ENCODE measurements around the gene ADCK2.
"Not testable (repeated sequence)": the region's sequence is repeated elsewhere in the genome, so short reads cannot be mapped to it uniquely, and the experiment has no call there.

ADCK2 gene

DNA sequence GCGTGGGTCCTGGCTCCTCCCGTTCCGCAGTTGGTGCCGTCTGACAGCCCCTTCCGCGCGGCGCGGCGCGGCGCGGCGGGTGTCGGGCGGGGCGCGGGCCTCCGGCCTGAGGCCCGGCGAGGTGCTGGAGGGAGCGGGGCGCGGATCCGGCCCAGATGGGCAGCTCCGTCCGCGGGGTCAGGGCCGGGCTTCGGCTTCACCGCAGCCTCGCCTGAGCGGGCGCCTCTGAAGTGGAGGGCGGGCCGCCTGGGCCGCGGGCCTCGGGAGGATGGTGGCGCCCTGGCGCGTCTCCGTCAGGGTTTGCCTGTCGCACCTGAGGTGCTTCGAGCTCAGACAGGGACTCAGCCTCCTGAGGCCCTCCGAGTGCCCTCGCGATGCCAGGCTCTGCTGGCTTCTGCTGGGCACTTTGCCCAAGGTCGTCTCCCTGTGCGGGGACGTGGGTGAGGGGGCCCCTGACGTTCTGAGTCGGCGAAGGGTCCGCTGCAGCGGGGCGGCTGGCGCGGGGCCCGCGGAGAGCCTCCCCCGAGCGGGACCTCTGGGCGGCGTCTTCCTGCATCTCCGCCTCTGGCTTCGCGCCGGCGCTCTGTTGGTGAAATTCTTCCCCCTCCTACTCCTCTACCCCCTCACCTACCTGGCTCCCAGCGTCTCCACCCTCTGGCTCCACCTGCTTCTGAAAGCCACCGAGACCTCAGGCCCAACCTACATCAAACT lies 473 bp downstream of the ADCK2 start:
- DNase-seq (ENCODE audit: low read depth) = no peak

DNA sequence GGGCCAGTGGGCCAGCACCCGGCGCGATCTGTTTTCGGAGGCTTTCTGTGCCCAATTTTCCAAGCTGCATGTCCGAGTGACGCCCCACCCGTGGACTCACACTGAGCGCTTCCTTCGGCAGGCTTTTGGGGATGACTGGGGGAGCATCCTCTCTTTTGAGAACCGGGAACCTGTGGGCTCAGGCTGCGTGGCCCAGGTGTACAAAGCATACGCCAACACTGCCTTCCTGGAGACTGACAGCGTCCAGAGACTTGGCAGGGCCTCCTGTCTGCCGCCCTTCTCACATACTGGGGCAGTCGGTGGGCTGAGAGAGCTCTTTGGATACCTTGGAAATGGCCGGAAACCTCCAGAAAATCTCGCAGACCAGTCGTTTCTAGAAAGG lies 1.0 kb downstream of the ADCK2 start:
- DNase-seq (ENCODE audit: low read depth) = no peak

GRCh38 chr7:140674356-140674800 lies 1.6 kb downstream of the ADCK2 start:
- DNase-seq (ENCODE audit: low read depth) = no peak

- no peak for DNase-seq (ENCODE audit: low read depth)
These were observed 2.4 kb downstream of the ADCK2 start for GRCh38 chr7:140674899-140675701.

GRCh38 chr7:140675726-140676125 lies 3.0 kb downstream of the ADCK2 start:
- no peak for DNase-seq (ENCODE audit: low read depth)

DNA sequence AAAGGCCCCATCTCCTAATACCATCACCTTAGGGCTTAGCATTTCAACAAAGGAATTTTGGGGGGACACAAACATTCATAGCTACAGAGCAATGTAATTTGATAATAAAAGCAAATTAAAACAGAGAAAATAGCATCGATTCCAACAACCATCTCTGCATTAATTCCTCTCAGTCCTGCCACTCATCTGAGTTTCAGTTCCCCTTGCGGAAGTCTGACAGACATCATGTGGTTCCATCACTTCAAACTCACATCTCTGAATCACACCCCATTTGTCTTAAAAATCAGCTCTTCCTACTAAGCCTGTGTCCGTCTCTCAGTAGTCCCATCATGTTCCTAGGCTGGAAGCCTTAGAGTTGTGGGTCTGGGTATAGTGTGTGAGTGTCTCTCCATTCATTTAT lies 3.6 kb downstream of the ADCK2 start:
- DNase-seq (ENCODE audit: low read depth) = no peak

DNA sequence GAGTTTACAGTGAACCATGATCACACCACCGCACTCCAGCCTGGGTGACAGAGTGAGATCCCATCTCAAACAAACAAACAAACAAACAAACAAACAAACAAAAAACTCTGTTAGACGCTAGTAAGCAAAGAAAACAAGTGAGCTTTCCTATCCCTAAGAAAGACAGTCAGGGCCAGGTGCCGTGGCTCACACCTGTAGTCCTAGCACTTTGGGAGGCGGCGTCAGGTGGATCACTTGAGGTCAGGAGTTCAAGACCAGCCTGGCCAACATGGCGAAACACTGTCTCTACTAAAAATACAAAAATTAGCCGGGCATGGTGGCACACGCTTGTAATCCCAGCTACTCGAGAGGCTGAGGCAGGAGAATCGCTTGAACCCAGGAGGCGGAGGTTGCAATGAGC lies 4.2 kb downstream of the ADCK2 start:
- not testable (repeated sequence) for DNase-seq (ENCODE audit: low read depth)

GRCh38 chr7:140677496-140677895 lies 4.8 kb downstream of the ADCK2 start:
- no peak for DNase-seq (ENCODE audit: low read depth)

- DNase-seq (ENCODE audit: low read depth) = no peak
These were observed 5.5 kb downstream of the ADCK2 start for GRCh38 chr7:140678081-140678815.

- DNase-seq (ENCODE audit: low read depth) = no peak
These were observed 6.0 kb downstream of the ADCK2 start for GRCh38 chr7:140678816-140679130.

DNA sequence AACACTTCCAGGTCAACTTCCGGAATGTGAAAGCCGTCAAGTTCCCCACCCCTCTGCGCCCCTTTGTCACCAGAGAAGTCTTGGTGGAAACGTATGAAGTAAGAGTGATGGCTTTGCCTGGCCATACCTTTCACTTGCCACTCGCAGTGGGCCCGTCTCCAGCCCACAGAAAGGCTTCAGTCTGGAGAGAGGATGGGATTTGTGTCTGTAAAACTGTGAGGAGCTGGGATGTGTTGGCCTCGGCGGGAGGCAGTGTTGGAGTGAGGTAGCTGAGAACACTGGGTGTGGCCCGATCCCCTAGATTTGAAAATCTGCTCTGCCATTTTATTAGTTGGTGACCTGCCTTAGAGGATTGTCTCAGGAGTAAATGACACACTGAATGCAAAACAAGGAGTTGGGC lies 6.4 kb downstream of the ADCK2 start:
- DNase-seq (ENCODE audit: low read depth) = no peak

- DNase-seq (ENCODE audit: low read depth) = no peak
These were observed 8.1 kb downstream of the ADCK2 start for GRCh38 chr7:140680886-140681285.

DNA sequence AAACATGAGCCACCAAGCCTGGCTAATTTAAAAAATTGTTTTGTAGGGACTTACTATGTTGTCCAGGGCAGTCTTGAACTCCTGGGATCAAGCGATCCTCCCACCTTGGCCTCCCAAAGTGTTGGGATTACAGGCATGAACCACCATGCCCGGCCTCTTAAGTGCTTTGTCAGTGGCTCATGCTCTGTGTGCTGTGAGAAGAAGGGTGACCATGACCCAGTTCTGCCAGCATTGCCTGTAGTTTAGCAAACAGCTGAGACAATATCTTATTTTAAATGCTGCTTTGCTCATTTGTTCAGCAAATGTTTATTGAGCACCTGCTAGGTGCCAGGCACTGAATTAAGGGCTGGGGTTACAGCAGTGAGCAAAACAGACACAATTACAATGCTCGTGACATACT lies 9.0 kb downstream of the ADCK2 start:
- no peak for DNase-seq (ENCODE audit: low read depth)

GRCh38 chr7:140683657-140684056 lies 10.9 kb downstream of the ADCK2 start:
- no peak for DNase-seq (ENCODE audit: low read depth)

- DNase-seq (ENCODE audit: low read depth) = no peak
These were observed 11.6 kb downstream of the ADCK2 start for GRCh38 chr7:140684066-140684950.

- no peak for DNase-seq (ENCODE audit: low read depth)
These were observed 12.8 kb downstream of the ADCK2 start for GRCh38 chr7:140685407-140686087.

- no peak for DNase-seq (ENCODE audit: low read depth)
These were observed 14.2 kb downstream of the ADCK2 start for GRCh38 chr7:140686921-140687320.

DNA sequence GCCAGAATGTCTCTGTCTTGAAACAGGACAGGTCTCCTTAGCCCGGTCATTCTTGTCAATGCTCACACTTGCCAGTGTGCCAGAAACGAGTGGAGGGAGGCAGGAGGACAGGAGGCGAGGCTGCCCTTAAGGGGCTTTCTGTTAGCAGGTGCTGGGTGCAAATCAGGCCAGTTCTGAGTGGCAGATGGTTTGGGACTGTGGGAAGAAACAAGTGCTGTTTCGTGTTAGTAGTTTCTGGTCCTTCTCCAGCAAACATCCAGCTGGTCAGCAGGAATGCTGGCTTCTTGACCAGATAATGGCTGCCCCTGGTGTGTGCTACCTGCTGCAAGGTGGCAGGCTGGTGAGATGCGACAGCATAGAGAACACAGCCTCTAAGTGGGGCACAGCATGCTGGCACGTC lies 15.6 kb downstream of the ADCK2 start:
- DNase-seq (ENCODE audit: low read depth) = no peak

DNA sequence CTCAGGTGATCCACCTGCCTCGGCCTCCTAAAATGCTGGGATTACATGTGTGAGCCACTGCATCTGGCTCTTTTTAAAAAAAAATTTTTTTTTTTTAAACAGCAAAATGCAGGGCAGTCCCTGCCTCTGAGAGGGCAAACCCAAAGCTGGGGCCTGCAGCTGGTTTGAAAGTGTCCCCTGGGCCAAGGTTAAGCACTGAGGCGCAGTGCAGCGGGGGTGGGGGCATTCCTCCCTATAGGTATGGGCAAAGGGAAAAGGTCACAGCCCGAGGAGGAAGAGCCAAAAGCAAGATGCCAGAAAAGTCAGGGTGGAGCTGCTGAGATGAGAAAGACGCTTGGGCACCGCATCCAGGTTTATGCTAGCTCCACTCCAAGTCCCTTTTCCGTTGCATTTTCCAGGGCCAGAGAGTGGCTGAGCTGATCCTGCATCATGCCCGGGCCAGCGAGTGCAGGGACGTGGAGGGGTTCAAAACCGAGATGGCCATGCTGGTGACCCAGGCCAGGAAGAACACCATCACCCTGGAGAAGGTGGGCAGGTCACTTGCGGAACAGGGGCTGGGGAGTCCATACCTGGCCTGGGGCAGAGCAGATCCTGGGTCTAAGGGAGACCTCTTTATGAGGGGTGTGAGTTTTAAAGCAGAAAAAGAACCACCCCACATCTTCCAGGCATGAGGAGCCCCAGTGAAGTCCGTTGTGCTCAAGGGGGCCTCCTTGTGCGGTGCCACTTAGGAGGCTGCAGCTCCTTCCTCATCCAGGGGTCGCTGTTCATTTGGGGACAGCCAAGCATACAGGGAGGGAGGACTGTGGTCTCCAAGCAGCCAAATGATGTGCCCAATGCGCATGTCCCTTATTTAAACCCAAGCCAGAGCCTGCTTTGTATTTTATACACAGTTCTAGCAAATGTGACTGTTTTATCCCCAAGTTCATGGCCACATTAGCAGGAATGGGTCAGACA lies 16.7 kb downstream of the ADCK2 start:
- DNase-seq (ENCODE audit: low read depth) = no peak

DNA sequence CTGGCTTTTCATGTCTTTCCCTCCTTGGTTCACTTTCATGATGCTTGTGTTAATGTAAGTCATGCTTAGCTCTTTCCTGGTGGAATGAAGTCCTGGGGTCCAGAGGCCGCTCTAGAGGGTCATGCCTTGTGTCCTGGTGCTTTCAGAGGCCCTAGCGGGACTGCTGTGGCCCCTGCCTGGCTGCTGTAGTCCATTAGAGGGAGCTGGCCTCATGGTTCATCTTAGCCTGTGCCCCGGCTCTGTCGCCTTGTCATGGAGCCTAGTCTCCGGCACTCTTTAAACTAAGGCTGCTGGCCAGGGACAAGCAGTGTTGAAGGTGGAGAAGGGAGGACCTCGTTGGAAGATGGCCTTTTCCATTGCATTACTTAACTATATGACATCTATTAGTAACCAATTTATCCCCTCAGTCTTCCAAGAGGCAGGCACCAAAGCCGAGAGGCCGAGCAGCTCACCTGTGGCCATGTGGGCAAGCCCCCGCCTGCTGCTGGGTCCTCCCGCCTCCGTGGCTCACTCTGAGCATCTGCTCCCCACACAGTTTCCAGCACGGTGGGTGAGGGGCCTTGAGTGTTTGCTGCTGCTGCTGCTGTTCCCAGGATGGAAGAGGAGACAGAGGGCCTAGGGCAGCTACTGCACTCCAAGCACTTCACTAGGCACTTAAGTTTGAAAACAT lies 18.8 kb downstream of the ADCK2 start:
- DNase-seq (ENCODE audit: low read depth) = no peak

All from CMK (cell line).